H1 (cell line): ENCODE results near the gene CCDC141. TPM values are rescaled to one million over a fixed set of nuclear protein-coding genes. Genes with fewer than 3 reads are reported as not detected.

ENCODE experiments used
- CTCF ChIA-PET: fragments of 300-600 bp; sonication (Branson Sonifier 250); formaldehyde crosslinking; loops from one replicate; lab custom pipeline; 2021; ENCODE audit not compliant: partially characterized antibody; lab: Charles Lee
- POLR2A ChIA-PET: fragments of 300-600 bp; sonication (Branson Sonifier 250); formaldehyde crosslinking; loops from one replicate; lab custom pipeline; 2021; ENCODE audit warnings: inconsistent platforms; ENCODE audit not compliant: partially characterized antibody; lab: Charles Lee
- DNase-seq, 2 experiments: peaks; one replicate each; pipeline versions ENCODE4 v3.0.0 to v3.0.0-alpha.2; 2010 to 2022; ENCODE audit warnings: low spot score in 2 of 2, low read depth in 1 of 2, mixed read lengths in 1 of 2
- FAIRE-seq: peaks from 2 replicates; lab custom pipeline; 2011; peaks lifted over from hg19 to GRCh38; lab: Jason Lieb, UNC
- H2AFZ ChIP-seq: 2 replicates; pipeline ENCODE4 v1.8.1; 2012; ENCODE audit warnings: low read length, inconsistent platforms
- H2AK5ac ChIP-seq: 2 replicates; pipeline ENCODE4 v1.6.1; 2013; ENCODE audit warnings: low read depth, low read length
- H2BK120ac ChIP-seq: replicated peaks from 2 replicates; pipeline ENCODE3; 2013; ENCODE audit warnings: low read depth, low read length, inconsistent platforms
- H2BK12ac ChIP-seq: 2 replicates; pipeline ENCODE4 v1.6.1; 2013; ENCODE audit warnings: low read depth, low read length
- H2BK15ac ChIP-seq: 2 replicates; pipeline ENCODE4 v1.6.1; 2013; ENCODE audit warnings: low read length
- H2BK20ac ChIP-seq: 2 replicates; pipeline ENCODE4 v1.6.1; 2013; ENCODE audit warnings: low read length
- H2BK5ac ChIP-seq: 2 replicates; pipeline ENCODE4 v1.6.1; 2013; ENCODE audit warnings: low read depth, low read length
- H3K14ac ChIP-seq: 2 replicates; pipeline ENCODE4 v1.6.1; 2013; ENCODE audit warnings: inconsistent platforms; ENCODE audit not compliant: insufficient read length
- H3K18ac ChIP-seq: 2 replicates; pipeline ENCODE4 v1.6.1; 2013; ENCODE audit warnings: low read length; ENCODE audit errors: extremely low read depth
- H3K23ac ChIP-seq: 2 replicates; pipeline ENCODE4 v1.6.1; 2013; ENCODE audit warnings: inconsistent platforms; ENCODE audit not compliant: insufficient read length
- H3K23me2 ChIP-seq: 2 replicates; pipeline ENCODE4 v1.6.1; 2013; ENCODE audit warnings: low read depth, low read length
- H3K27ac ChIP-seq: 2 replicates; pipeline ENCODE4 v1.6.1; 2011; ENCODE audit warnings: low read depth, low read length, inconsistent platforms
- H3K27me3 ChIP-seq, 4 experiments: replicated peaks in 1 of 4; 1 replicate in 1 of 4; 2 replicates in 3 of 4; pipeline versions ENCODE4 v1.6.1 to v1.8.1; 2011 to 2013; ENCODE audit warnings: low read length in 3 of 4, mild to moderate bottlenecking in 3 of 4, inconsistent platforms in 2 of 4, mixed read lengths in 2 of 4, moderate library complexity in 1 of 4; ENCODE audit not compliant: control insufficient read depth in 3 of 4, insufficient read depth in 3 of 4; ENCODE audit errors: extremely low read depth in 1 of 4
- H3K36me3 ChIP-seq, 4 experiments: 2 replicates each; pipeline versions ENCODE4 v1.6.1 to v1.8.1; 2011 to 2013; ENCODE audit warnings: mild to moderate bottlenecking in 4 of 4, low read length in 3 of 4, moderate library complexity in 2 of 4, control low read depth in 1 of 4, inconsistent platforms in 1 of 4; ENCODE audit not compliant: insufficient read depth in 4 of 4, control insufficient read depth in 2 of 4
- H3K4ac ChIP-seq: replicated peaks from 2 replicates; pipeline ENCODE3; 2013; ENCODE audit warnings: low read length, low read depth, mixed read lengths, inconsistent platforms; ENCODE audit not compliant: insufficient read length
- H3K4me1 ChIP-seq, 4 experiments: replicated peaks in 1 of 4; 1 replicate in 1 of 4; 2 replicates in 3 of 4; pipeline versions ENCODE4 v1.6.1 to v1.8.1; 2011 to 2013; ENCODE audit warnings: low read length in 3 of 4, inconsistent platforms in 2 of 4, mixed read lengths in 1 of 4; ENCODE audit not compliant: insufficient read depth in 4 of 4, control insufficient read depth in 3 of 4
- H3K4me2 ChIP-seq, 2 experiments: 2 replicates each; pipeline versions ENCODE4 v1.6.1 to v1.8.1; 2011 to 2013; ENCODE audit warnings: low read depth in 2 of 2, low read length in 2 of 2, control low read depth in 1 of 2, inconsistent platforms in 1 of 2, mild to moderate bottlenecking in 1 of 2; ENCODE audit not compliant: insufficient read depth in 1 of 2
- H3K4me3 ChIP-seq, 4 experiments: fragments of 200-600, 300-600 bp in 1 of 4; sonication (generic), shearing (Covaris generic), sonication (Bioruptor Twin) in 1 of 4; 2 replicates each; pipeline versions ENCODE4 v1.5.1 to v1.8.1; 2011 to 2016; ENCODE audit warnings: low read length in 4 of 4, low read depth in 3 of 4, control low read depth in 2 of 4, inconsistent platforms in 2 of 4, mild to moderate bottlenecking in 2 of 4, mixed read lengths in 1 of 4, moderate library complexity in 1 of 4; ENCODE audit not compliant: insufficient read depth in 2 of 4; ENCODE audit errors: extremely low read depth in 1 of 4
- H3K56ac ChIP-seq: replicated peaks from 2 replicates; pipeline ENCODE3; 2013; ENCODE audit warnings: low read depth, mild to moderate bottlenecking, mixed read lengths, low read length, inconsistent platforms; ENCODE audit not compliant: insufficient read length
- H3K79me1 ChIP-seq: 2 replicates; pipeline ENCODE4 v1.6.1; 2013; ENCODE audit warnings: low read depth, low read length, control low read depth
- H3K79me2 ChIP-seq, 2 experiments: 2 replicates each; pipeline versions ENCODE4 v1.6.1 to v1.8.1; 2012 to 2013; ENCODE audit warnings: low read length in 2 of 2, mild to moderate bottlenecking in 2 of 2, inconsistent platforms in 1 of 2; ENCODE audit not compliant: insufficient read depth in 2 of 2, control insufficient read depth in 1 of 2
- H3K9ac ChIP-seq, 4 experiments: replicated peaks in 1 of 4; 1 replicate in 1 of 4; 2 replicates in 3 of 4; pipeline versions ENCODE4 v1.6.1 to v1.8.1; 2011 to 2013; ENCODE audit warnings: low read depth in 3 of 4, low read length in 3 of 4, control low read depth in 2 of 4, mild to moderate bottlenecking in 2 of 4, moderate library complexity in 2 of 4, inconsistent platforms in 1 of 4; ENCODE audit errors: extremely low read depth in 1 of 4
- H3K9me3 ChIP-seq, 2 experiments: 2 replicates each; pipeline versions ENCODE4 v1.6.1 to v1.8.1; 2012 to 2013; ENCODE audit warnings: mild to moderate bottlenecking in 2 of 2, moderate library complexity in 2 of 2, control low read depth in 1 of 2, inconsistent platforms in 1 of 2, low read depth in 1 of 2, low read length in 1 of 2, mixed read lengths in 1 of 2; ENCODE audit not compliant: insufficient read depth in 2 of 2
- H4K20me1 ChIP-seq, 2 experiments: replicated peaks in 1 of 2; 2 replicates each; pipeline versions ENCODE3 to v1.8.1; 2011 to 2013; ENCODE audit warnings: inconsistent platforms in 2 of 2, low read length in 2 of 2, mild to moderate bottlenecking in 1 of 2; ENCODE audit not compliant: insufficient read depth in 2 of 2, control insufficient read depth in 1 of 2
- H4K5ac ChIP-seq: 2 replicates; pipeline ENCODE4 v1.6.1; 2013; ENCODE audit warnings: low read length, low read depth, mixed read lengths, inconsistent platforms; ENCODE audit not compliant: insufficient read length
- H4K8ac ChIP-seq: 2 replicates; pipeline ENCODE4 v1.8.0; 2013; ENCODE audit warnings: mild to moderate bottlenecking, moderate library complexity, low read length, inconsistent platforms; ENCODE audit not compliant: insufficient read depth; ENCODE audit errors: extremely low read depth
- H4K91ac ChIP-seq: replicated peaks from 2 replicates; pipeline ENCODE3; 2013; ENCODE audit warnings: low read length, mixed read lengths, inconsistent platforms; ENCODE audit not compliant: insufficient read length
- BACH1 ChIP-seq: IDR thresholded peaks from 2 replicates; pipeline ENCODE4 v1.6.1; 2012; ENCODE audit warnings: low read length, improper control_type of control experiment
- BCL11A ChIP-seq, 2 experiments: IDR thresholded peaks; one replicate each; pipeline ENCODE4 v1.6.1; 2011; ENCODE audit warnings: low read depth in 2 of 2, low read length in 2 of 2, mild to moderate bottlenecking in 2 of 2
- CEBPB ChIP-seq: IDR thresholded peaks from 2 replicates; pipeline ENCODE4 v1.6.1; 2012; ENCODE audit warnings: low read depth, low read length
- EP300 ChIP-seq, 2 experiments: IDR thresholded peaks; 1 replicate in 1 of 2; 2 replicates in 1 of 2; pipeline ENCODE4 v1.6.1; 2011 to 2012; ENCODE audit warnings: low read depth in 2 of 2, low read length in 2 of 2, mild to moderate bottlenecking in 2 of 2, borderline replicate concordance in 1 of 2, inconsistent platforms in 1 of 2, moderate library complexity in 1 of 2
- POU5F1 ChIP-seq: IDR thresholded peaks from 2 replicates; pipeline ENCODE4 v1.6.1; 2011; ENCODE audit warnings: low read depth, mild to moderate bottlenecking, low read length, moderate library complexity
- SP1 ChIP-seq: IDR thresholded peaks from 2 replicates; pipeline ENCODE4 v1.6.1; 2011; ENCODE audit warnings: low read depth, low read length
- SP2 ChIP-seq: IDR thresholded peaks from 2 replicates; pipeline ENCODE4 v1.6.1; 2012; ENCODE audit warnings: mild to moderate bottlenecking, low read length, inconsistent platforms
- TAF1 ChIP-seq: IDR thresholded peaks from 2 replicates; pipeline ENCODE4 v1.6.1; 2011; ENCODE audit warnings: mild to moderate bottlenecking, low read depth, low read length
- WGBS, 2 experiments: shearing (Covaris generic) in 1 of 2; methylation state at CpG; one replicate each; pipeline versions ENCODE4 v1.1.6 to v1.1.7; 2013 to 2015; ENCODE audit warnings: low lambda C conversion rate in 2 of 2, mixed read lengths in 2 of 2, inconsistent platforms in 1 of 2, low coverage in 1 of 2, missing lambda C conversion rate in 1 of 2; ENCODE audit not compliant: insufficient replicate concordance in 2 of 2, insufficient coverage in 1 of 2, insufficient read length in 1 of 2; ENCODE audit errors: extremely low coverage in 1 of 2, missing lambda C conversion rate in 1 of 2; 5-methylcytosine and 5-hydroxymethylcytosine counted together
- polyA plus RNA-seq, 7 experiments: library from polyadenylated mRNA; depleted of rRNA in 3 of 7; stranded (reverse) in 5 of 7; unstranded in 2 of 7; fragments of >200 nt in 5 of 7; fragments of 200-250 nt in 2 of 7; gene quantifications; 1 replicate in 5 of 7; 2 replicates in 1 of 7; 4 replicates in 1 of 7; pipeline versions ENCODE4 v1.2.1 to v1.2.3, GENCODE V29; 2011 to 2013; ENCODE audit warnings: missing spikeins in 2 of 7, mixed read lengths in 2 of 7
- total RNA-seq: library from RNA; stranded (reverse); fragmentation: NEBNext Ultra II Directional; extraction: Animal tissue kit (Norgen Biotek cat#: 25700); gene quantifications from 2 replicates; pipeline ENCODE4 v1.2.1, GENCODE V29; 2021
- TF ChIP-seq, protein P1 (sequence below): IDR thresholded peaks from 2 replicates; pipeline ENCODE4 v1.6.1; 2012; ENCODE audit warnings: inconsistent platforms
- TF ChIP-seq, protein P2 (sequence below): IDR thresholded peaks from 2 replicates; pipeline ENCODE4 v1.6.1; 2012; ENCODE audit warnings: low read length, inconsistent platforms

Gene CCDC141
- total and polyA plus RNA-seq, 2 of the 8 experiments (the other 6 are each of a cell fraction or from before 2014, with no cell fraction given) = 0.56 to 21.6 TPM

GRCh38 chr2:178858896-178859625 lies 190.9 kb downstream of the CCDC141 start:
- no peaks in the 10 kb centered on the region for H4K20me1 ChIP-seq
- H2BK12ac ChIP-seq = no peak overlapping the region
- H2BK20ac ChIP-seq = no peak overlapping the region
- FAIRE-seq = no peak
- H3K9me3 ChIP-seq = no peaks in the 10 kb centered on the region
- no peak overlapping the region for H4K5ac ChIP-seq
- TF ChIP-seq, protein P1, sequence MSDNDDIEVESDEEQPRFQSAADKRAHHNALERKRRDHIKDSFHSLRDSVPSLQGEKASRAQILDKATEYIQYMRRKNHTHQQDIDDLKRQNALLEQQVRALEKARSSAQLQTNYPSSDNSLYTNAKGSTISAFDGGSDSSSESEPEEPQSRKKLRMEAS = no peak
- TF ChIP-seq BACH1 = no peak
- no peak for TF ChIP-seq SP1
- no peak for TF ChIP-seq SP2
- TF ChIP-seq, protein P2, sequence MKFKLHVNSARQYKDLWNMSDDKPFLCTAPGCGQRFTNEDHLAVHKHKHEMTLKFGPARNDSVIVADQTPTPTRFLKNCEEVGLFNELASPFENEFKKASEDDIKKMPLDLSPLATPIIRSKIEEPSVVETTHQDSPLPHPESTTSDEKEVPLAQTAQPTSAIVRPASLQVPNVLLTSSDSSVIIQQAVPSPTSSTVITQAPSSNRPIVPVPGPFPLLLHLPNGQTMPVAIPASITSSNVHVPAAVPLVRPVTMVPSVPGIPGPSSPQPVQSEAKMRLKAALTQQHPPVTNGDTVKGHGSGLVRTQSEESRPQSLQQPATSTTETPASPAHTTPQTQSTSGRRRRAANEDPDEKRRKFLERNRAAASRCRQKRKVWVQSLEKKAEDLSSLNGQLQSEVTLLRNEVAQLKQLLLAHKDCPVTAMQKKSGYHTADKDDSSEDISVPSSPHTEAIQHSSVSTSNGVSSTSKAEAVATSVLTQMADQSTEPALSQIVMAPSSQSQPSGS = no peak
- TF ChIP-seq BCL11A (IDR thresholded peaks at IDR 0.05; ENCODE audit: low read depth in 2 of 2, low read length in 2 of 2) = no peak
- no peak for TF ChIP-seq EP300 (IDR thresholded peaks at IDR 0.05; ENCODE audit: borderline replicate concordance in 1 of 2, low read depth in 2 of 2, low read length in 2 of 2)
- TF ChIP-seq POU5F1 = no peak
- TF ChIP-seq CEBPB = no peak
- no peak for TF ChIP-seq TAF1
- TF ChIP-seq, all 59 proteins: peak for 0
- H3K4me1 ChIP-seq = peaks cover 0 to 6% (median 0%) of the 10 kb centered on the region in 4 experiments; a peak in 3 of 7 replicates
- H3K79me1 ChIP-seq = no peaks in the 10 kb centered on the region
- H4K91ac ChIP-seq = no peak overlapping the region
- ChIA-PET CTCF (interaction anchor here (0.9 to 1.1 kb wide), 3 partner anchors 9 to 161 kb away, joined by 3 to 4 read pairs (median 3); no protein-coding TSS in a partner anchor), POLR2A (interaction anchor here (1.0 kb wide), 1 partner anchor 9 kb away, joined by 3 read pairs; no protein-coding TSS in a partner anchor)
- H3K79me2 ChIP-seq = no peaks in the 10 kb centered on the region
- no peak overlapping the region for H3K4me2 ChIP-seq
- H3K27me3 ChIP-seq = no peaks in the 10 kb centered on the region
- H3K4ac ChIP-seq = no peak overlapping the region
- H3K14ac ChIP-seq = no peak overlapping the region
- no peak overlapping the region for H3K18ac ChIP-seq
- no peak overlapping the region for H2BK120ac ChIP-seq
- DNase-seq = no peak
- no peaks in the 10 kb centered on the region for H3K23me2 ChIP-seq
- no peak overlapping the region for H2AFZ ChIP-seq
- H3K36me3 ChIP-seq = no peaks in the 10 kb centered on the region
- H3K23ac ChIP-seq = no peak overlapping the region
- no peak overlapping the region for H3K27ac ChIP-seq
- H2AK5ac ChIP-seq = no peak overlapping the region
- no peak overlapping the region for H3K4me3 ChIP-seq
- H3K56ac ChIP-seq = no peak overlapping the region
- H4K8ac ChIP-seq = no peak overlapping the region
- no peak overlapping the region for H2BK15ac ChIP-seq
- no peak overlapping the region for H3K9ac ChIP-seq
- H2BK5ac ChIP-seq = no peak overlapping the region
- 75% methylated on average over 4 of the region's 4 CpGs; no CpG with 5 or more reads in 1 of the 2 experiments for WGBS, 2 experiments
